ENCODE results near the gene PRPF6.

PRPF6 gene

DNA sequence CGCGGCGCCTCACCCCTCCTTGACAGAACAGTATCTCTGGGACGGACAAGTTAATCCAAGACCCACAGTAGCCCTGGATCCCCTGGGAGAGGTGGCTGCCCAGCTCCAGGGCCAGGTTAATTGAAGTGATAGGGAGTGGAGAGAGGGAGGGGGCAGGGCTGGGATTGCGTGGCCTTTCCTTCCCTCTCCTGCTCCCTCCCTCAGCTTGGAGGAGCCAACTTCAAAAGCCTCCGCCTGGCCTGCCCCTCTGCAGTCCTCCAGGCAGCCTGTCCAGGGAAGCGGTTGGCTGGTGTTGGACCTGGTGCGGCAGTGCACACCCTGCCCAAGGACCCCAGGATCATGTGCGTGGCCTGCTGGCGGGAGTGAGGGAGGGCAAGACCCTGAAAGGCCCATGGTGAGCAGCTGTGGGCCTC is 55.0 kb downstream of the PRPF6 start, which contains the start of gene C20orf204:
Gene C20orf204, plus strand, starts transcription at position 250 of the 413 bp plus-strand sequence. Its CDS starts 142 bp downstream, at position 392.
- no peak for DNase-seq (ENCODE audit: low read depth)

DNA sequence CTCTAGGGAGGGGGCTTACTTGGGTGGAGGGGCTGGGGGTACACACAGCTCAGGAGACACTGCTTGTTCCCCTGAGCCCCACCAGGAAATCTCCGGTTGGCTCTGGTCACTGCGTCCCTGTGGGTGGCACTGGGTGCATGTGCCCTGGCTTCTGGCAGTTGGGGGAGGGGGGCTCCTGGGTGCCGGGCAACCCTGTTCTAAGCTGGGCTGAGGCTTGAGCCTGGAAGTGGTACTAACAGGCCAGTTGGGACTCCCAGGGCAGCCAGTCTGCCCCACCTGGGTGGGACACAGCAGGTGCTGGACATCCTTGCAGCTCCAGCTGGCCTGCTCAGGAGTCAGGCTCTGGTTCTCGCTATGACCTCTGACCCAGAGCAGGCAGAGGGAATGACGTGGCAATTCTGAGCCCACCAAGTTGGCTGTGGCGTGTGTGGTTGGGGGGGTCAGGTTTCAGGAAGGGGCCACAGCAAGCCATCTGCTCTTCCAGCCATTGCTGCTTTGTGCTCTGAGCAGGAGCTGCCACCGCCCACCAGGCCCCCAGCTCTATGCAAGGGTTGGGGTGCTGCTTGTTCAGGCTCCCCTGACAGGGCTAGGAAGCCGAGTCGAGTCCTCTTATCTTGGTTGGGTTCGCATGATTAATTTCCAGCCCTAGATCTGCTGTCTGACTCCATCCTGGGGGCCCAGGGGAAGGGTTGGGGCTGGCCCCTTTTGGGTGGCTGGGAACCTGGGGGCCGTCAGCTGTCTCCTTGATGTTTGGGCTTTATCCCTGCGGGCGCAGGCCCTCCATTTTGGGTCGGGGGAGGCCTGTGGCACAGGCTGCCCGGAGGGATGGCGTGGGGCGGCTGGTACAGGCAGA is 55.6 kb downstream of the PRPF6 start:
- DNase-seq (ENCODE audit: low read depth): no peak

DNA sequence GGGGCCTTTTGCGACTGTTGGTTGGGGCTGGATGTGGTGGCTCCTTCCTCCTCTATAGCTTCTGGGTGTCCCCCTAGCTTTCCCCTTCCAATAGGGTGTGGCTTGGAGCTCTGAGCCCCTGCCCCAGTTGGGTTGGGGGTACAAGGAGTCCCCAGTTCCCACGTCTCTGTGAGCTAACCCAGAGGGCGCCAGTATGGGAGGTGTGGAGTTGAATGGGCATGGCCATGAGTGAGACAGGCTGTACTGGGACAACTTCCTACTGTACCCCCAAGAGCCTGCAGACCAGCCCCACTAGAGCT is 56.2 kb downstream of the PRPF6 start:
- DNase-seq (ENCODE audit: low read depth): no peak

DNA sequence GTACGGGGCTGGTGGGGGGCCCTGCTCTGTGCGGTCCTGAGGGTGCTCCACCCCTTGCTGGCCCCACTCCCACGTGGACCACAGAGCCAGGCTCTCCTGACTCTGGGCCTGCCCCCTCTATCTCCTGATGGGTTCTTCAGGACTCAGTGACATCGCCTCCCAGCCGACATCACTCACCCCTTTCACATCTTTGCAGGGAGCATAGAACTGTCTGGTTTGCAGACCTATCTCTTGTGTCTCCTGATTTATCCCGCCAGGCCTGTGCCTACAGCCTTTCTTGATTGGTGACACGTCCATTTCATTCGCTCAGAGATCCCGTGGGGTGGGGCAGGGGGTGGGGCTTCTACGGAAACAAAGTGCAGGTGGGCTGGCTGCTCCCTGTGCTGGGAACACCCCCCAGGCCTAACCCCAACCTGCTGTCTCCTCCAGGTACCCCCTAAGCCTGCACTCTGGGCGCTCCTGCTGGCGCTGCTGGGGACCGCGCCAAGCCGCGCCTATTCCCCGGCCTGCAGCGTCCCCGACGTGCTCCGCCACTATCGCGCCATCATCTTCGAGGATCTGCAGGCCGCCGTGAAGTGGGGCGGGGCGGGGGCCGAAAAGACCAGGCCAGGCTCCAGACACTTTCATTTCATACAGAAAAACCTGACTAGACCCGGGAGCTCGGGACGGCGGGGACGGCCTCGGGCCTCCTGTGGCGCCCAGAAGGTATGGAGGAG is 56.7 kb downstream of the PRPF6 start:
- no peak for DNase-seq (ENCODE audit: low read depth)

DNA sequence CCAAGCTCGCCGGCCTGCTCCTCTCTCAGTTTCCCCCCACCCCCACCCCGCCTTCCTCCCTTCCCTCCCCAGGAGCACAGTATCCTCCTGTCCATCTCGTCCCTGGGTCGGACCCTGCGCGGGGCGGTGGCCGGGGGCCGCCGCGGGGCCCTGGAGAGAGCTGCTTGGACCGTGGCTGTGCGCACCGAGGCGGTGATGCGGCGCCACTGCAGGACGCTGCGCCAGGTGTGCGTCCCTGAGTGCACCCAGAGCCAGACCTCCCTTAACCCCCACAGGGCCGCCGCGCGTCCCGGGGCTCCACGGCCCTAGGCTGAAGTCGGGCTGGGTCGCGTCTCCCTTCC is 57.3 kb downstream of the PRPF6 start:
- no peak for DNase-seq (ENCODE audit: low read depth)

DNA sequence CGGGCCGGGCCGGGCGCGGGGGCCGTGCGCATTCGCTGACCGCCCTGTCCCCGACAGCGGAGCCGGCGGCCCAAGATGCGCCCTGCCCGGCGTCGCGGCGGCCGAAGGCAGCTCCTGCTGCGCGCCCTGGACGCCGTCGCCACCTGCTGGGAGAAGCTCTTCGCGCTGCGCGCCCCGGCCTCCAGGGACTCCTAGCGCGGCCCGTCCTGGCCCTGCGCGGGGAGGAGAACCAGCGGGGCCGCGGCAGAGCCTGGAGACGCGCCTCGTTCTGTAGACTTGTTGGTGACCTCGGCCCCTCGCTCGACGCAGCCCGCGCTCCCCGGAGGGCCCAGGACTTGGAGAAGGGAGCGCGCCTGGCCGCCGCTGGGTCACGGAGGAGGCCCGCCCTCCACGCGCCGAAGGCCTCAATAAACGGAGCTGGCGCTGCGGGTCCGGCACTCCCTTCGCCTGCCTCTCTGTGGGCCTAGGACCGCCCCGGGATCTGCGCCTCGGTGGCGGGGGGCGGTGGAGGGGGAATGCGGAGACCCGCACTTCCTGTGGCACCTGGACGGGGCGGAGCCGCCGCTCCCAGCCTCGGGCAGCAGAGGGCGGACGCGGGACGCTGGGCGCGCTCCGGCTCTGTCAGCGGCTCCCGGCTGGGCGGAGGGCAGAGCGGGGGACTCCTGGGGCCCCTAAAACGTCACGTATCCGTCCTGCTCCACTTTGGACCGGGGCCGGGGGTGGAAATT is 57.8 kb downstream of the PRPF6 start:
- DNase-seq (ENCODE audit: low read depth): peak; percentile 60

DNA sequence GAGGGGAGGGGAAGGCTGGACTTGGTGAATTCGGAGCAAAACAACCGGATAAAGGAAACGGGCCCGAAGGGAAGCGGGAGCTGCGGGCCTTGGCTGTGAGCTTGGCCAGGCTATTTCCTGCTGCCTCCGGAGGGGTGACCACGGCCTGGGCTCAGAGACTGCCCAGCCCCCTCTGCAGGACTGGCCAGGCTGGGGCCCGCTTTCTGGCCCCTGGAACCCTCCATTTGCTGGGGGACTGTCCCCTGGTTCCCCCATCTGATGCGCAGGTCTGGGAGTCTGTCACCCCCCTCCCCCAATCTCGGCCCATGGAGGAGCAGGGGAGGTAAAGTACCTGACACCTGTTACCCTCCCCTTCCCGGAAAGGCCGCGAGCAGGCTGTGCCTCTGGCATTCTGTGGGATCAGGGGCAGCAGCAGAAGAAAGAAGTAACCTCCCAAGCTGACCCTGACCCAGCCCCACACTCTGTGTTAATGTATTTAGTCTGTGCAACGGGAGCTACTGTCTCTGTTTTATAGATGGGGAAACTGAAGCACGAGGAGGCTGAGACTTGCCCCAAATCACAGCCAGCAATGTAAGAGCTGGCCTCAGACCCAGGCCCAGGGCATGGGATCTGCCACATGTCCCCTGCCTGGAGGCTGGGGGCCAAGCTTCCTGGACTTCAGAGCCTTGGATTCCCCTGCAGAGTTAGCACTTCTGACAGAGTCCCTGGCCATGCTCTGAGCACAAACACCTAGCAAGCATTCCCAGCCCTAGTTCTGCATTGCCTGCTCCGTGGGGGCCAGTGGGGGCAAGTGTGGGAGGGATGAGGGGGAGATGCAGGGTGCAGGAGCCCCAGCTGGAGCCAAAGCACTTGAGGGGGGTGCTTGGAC is 58.6 kb downstream of the PRPF6 start:
- DNase-seq (ENCODE audit: low read depth): no peak

DNA sequence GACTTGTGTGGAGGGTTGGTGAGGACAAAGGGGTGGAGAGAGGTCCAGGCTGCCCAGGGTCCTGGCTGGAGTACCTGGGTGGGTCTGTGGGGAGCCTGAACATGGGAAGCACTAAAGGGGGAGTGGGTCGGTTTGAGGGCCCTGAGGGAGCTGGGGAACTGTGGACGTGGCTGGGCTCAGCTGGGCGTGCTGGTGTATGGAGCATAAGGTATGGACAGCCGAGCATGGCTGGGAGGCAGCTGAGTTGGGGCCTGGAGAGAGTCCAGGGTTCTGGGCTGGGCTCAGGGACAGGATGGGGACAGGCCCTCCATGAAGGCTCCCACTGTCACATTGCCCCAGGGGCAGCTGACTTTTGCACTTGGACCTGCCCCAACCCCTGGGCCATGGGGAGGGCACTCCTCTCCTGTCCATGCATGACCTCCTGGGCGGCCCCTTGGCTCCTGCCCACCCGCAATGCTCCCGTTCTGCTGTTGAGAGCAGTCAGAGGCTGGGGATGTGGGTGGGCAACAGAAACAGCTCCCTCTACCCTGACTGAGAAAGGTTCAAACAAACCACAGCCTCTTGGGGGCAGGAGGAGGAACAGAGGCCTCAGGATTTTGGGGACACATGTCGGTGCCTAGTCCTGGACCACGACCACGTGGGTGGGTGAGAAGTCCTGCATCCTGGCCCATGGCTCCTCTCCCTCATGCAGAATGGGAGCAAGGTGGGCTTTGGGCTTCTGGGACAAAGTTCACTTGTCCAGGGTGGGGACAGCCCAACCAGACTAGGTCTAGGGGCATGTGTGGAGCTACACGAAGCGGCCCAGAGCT is 59.5 kb downstream of the PRPF6 start:
- DNase-seq (ENCODE audit: low read depth): no peak

DNA sequence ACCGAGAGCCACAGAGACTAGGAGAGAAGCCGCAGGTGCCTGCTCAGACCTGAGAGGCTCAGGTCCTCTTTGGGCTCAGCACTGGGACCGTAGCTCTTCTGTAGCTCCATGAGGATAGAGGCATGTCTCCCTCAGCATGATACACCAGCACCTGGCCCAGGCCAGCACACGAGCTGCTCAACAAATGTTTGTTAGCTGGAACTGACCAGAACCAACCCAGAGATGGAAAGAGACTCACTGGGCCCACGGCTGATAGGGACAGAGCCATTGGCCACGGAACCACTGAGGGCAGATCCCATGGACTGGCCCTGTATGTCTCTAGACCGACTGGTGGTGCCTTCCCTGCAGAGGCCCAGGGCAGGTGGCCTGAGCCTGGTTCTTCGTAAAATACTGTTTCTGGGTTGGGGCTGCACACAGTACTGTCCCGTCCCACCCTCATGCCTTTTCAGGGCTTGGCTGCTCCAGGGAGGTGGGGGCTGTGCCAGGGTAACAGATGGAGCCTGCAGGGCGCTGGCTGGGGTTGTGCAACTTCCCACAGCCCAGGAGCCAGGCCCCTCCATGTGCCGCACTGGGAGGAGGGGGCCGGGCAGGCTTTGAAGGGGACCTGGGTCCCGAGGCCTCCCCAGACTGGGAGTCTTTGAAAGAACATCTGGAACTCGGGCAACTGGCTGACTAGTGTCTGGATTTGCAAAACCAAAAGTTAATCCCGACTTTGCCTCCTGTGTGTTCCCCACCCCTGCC is 60.3 kb downstream of the PRPF6 start:
- no peak for DNase-seq (ENCODE audit: low read depth)

DNA sequence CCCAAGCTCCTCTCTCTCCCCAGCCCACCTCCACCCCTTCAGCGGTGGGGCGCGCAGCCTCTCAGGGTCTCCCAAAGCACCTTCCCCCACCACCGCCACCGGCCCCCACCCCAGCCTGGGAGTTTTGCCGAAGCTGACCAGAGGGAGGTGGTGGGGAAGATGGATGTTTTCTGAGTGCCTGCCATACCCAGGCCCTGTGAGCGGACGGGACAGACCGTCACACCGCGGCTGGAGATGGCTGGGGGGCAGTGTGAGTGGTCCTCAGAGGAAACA is 60.8 kb downstream of the PRPF6 start:
- no peak for DNase-seq (ENCODE audit: low read depth)

DNA sequence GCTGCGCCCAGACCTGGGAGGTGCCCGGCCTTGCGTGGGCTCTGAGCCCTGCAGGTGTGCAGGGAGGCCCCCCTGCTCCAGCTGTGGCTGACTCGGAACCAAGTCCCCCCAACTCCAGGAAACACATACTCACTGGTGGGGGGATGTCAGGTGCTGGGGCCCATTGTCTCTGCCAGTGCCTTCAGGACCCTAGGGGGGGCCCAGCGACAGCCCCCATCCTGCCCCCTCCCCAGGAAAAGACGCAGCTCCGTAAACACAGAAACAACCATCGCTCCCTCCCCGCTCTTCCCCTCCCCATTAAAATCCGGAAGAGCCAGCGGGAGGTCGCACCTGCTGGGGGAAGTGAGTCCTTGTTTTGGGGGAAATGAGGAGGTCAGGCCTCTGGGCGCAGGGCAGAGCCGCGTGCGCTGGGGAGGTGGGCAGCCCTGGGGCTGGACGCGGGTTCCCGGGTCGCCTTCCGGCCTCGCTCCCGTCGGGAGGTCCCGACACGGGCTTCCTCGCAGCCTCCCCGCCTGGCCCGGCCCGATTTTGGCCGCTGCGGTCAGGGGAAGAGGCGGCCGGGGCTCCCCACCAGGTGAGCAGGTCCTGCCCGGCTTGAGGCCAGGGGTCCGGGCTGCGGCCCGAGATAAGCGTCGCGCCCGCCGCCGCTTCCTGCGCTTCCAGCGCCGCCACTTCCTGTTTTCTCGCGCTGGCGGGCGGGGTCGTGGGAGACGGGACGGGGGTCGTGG is 61.3 kb downstream of the PRPF6 start:
- no peak for DNase-seq (ENCODE audit: low read depth)

DNA sequence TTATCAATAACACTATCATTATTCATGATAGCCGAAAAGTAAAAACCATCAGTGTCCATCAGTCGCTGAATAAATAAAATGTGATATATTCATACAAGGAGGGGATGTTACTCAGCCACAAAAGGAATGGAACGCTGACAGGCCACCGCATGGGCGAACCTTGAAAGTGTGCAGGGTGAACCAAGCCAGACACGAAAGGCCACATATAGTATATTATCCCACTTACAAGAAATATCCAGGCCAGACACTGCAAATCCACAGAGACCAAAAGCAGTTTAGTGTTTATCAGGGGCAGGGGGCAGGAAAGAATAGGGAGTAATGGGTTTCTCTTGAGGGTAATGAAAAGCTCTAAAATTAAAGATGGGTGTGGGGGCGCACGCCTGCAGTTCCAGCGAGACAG is 62.8 kb downstream of the PRPF6 start:
- DNase-seq (ENCODE audit: low read depth): no peak

DNA sequence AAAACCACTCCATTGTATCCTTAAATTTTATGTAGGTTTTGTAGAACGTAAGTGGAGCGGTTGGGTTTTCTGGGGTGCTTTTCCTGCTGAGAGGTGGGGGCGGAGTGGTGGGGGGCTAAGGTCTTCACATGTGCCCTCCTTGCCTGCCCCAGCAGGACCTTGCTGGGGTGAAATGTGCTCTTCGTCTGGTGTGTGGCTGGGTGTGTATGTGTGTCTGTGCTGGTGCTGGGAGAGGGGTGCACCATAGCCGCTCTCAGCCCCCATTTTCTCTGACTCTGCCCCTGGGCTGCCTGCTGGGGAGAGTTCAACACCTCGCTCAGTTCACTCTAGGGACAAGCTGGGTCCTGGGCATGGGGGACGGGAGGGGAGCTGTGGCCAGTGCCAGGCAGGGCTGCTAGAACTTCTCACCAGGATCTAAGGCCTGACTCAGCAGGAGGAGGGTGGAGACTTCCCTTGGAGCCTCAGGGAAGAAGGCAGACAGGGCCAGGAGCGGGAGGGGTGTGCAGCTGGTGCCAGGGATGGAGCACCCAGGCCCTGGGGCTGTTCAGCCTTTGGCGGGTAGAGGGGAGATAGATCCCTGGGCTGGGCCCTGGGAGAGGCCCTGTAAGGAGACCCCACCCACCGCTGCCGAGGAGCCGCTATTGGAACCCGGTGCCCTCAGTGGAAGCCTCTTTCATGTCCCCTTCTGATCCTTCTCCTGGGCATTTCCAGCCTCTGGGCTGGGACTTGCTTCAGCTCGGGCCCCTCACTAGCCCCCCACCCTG is 63.7 kb downstream of the PRPF6 start:
- no peak for DNase-seq (ENCODE audit: low read depth)

DNA sequence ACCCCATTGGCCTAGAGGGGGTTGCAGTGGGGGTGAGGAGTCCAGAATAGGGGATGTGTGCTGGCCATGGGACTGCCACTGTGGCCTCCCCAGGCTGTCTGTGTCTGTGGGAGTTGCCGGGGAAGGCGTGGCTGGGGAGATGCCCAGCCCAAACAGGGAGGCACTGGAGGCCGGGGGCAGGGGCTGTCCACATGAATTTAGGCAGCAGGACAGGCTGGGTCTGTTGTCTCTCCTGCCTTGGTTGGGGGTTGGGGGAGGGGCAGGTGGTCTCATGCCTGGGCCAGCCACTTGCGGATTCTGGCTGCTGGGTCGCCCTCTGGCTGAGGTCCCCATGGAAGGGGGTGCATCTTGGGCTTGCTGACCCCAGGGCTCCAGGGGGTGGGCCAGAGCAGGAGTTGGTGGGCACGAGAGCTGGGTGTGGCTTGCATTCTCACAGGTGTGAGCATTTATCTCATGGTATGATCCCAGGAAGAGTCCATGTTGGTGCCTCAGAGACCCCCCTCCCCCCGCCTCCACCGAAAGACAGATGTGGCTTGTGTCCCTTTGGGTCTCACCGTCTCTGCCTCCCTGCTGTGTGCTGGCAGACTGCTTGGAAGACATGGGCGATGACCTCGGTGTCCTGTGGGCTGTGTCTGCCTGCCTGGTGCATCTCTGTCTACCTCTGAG is 64.5 kb downstream of the PRPF6 start:
- DNase-seq (ENCODE audit: low read depth): no peak

DNA sequence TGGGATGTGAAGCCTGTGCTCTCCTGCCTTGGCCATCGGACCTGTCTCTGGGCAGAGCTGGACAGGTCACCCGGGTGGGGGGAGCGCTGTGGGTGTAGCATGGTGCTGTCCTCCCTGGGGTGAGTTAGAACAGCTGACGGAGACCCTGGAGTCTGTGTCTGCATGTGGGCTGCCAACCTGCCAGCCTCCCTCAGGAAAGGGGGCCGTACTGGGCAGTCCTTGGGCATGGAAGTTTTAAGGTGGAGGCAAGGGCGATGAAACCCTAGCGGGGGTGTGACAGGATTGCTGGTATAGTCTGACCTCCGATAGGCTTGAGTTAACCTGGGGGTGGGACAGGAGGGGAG is 66.1 kb downstream of the PRPF6 start:
- DNase-seq (ENCODE audit: low read depth): no peak

DNA sequence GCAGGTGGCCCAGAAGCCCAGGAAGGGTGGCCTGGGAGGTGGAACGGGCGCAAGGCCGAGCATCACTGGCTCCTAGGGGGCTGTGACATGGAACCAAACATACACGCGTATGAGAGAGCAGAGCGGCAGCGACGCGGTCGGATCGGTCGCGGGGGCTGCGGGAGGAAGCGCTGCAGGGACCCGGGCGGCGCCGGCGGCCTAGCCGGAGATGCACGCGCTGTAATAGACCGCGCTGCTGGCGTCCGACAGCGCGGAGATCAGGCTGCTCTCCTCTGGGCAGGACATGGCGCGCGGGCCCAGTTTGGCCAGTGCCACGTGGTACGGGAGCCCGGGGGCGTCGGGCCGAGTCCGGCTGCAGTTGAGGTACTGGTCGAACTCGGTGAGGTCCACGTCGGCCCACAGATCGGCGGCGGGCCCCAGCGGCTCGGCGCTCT is 67.1 kb downstream of the PRPF6 start:
- no peak for DNase-seq (ENCODE audit: low read depth)

DNA sequence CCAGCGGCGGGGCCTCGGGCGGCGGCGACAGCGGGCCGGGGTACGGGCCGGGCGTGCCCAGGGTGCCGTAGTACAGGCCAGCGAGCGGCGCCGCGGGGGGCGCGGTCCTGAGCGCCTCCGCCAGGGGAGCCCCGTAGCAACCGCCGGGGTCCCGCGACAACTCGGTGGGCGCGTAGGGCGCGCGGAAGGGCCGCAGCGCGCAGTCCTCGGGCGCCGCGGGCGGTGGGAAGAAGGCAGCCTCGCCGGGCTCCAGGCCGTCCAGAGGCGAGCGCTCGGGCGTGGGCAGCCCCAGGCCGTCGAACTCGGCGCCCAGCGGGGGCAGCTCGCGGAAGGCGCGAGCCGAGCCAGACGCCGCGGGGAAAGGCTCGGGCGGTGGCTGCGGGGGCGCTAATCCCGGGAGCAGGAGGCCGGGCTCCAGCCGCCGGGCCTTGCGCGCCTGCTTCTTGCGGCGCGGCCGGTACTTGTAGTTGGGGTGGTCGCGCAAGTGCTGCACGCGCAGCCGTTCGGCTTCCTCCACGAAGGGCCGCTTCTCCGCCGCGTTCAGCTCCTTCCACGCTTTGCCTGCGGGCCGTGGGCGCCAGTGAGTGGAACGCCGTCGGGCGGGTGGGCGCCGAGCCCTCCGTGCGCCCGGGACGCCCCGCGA is 67.6 kb downstream of the PRPF6 start:
- DNase-seq (ENCODE audit: low read depth): no peak

Data from T follicular helper cell (primary cell).